Sigmoid colon (tissue), 4 donors: ENCODE data around the gene DDX31.

Source experiments
- CTCF ChIP-seq, 4 experiments: fragments of 450-650 bp in 3 of 4; fragments of 200-600 bp in 1 of 4; IDR thresholded peaks; one replicate each; pipeline ENCODE4 v1.5.1; 2016 to 2019; ENCODE audit warnings: antibody characterized with exemption in 4 of 4, mild to moderate bottlenecking in 3 of 4, moderate library complexity in 2 of 4
- POLR2AphosphoS5 ChIP-seq, 4 donors: sonication (generic); formaldehyde crosslinking; IDR thresholded peaks; one replicate each; pipeline ENCODE4 v1.6.1; 2017; ENCODE audit warnings: antibody characterized with exemption in 4 of 4

GRCh38 chr9:132578367-132578932, 91.3 kb downstream of the DDX31 start:
- TF ChIP-seq CTCF (IDR thresholded peaks at IDR 0.05): no peak
- no peak for TF ChIP-seq POLR2AphosphoS5 (IDR thresholded peaks at IDR 0.05)
